GM21526 (cell line): ENCODE measurements around the gene ZG16B.

Source experiments
- ATAC-seq: cut with Tn5 transposase; IDR thresholded peaks from one replicate; pipeline ENCODE4 v1.9.1; 2021; ENCODE audit warnings: moderate library complexity; ENCODE audit not compliant: unreplicated experiment, low FRiP score

The ZG16B gene

GRCh38 chr16:2841606-2842339 is 11.7 kb downstream of the ZG16B start:
- no peak for ATAC-seq

- no peak for ATAC-seq
Measured at GRCh38 chr16:2842340-2843000, 12.4 kb downstream of the ZG16B start.

GRCh38 chr16:2843526-2843925 is 13.4 kb downstream of the ZG16B start:
- no peak for ATAC-seq

- no peak for ATAC-seq
Measured at GRCh38 chr16:2845116-2845515, 15.0 kb downstream of the ZG16B start.

- ATAC-seq: no peak
Measured at GRCh38 chr16:2846511-2847310, 16.6 kb downstream of the ZG16B start.

- ATAC-seq: no peak
Measured at GRCh38 chr16:2848933-2849725, 19.0 kb downstream of the ZG16B start.

GRCh38 chr16:2852003-2852730 is 22.1 kb downstream of the ZG16B start:
- ATAC-seq: no peak

- ATAC-seq: no peak
Measured at GRCh38 chr16:2852731-2853507, 22.8 kb downstream of the ZG16B start.

GRCh38 chr16:2853531-2854073 is 23.5 kb downstream of the ZG16B start:
- ATAC-seq: no peak

GRCh38 chr16:2854700-2855309 is 24.7 kb downstream of the ZG16B start:
- ATAC-seq: no peak

- ATAC-seq: no peak
Measured at GRCh38 chr16:2855536-2855935, 25.4 kb downstream of the ZG16B start.

GRCh38 chr16:2856061-2856670 is 26.1 kb downstream of the ZG16B start:
- no peak for ATAC-seq

GRCh38 chr16:2856686-2857450 is 26.8 kb downstream of the ZG16B start:
- ATAC-seq: no peak

GRCh38 chr16:2857451-2858244 is 27.5 kb downstream of the ZG16B start, which contains the start of gene PRSS22:
Gene PRSS22 (minus strand): TSS chr16:2858170. CDS start chr16:2858104, 66 bp downstream.
- no peak for ATAC-seq

GRCh38 chr16:2858245-2859025 is 28.3 kb downstream of the ZG16B start:
- ATAC-seq: no peak
